Heart left ventricle (tissue), 13 donors: ENCODE results near the gene PHB1.

Experiments used
- CTCF ChIP-seq, 12 donors: fragments of 200-600 bp; sonication (generic) in 4 of 12; IDR thresholded peaks; one replicate each; pipeline versions ENCODE4 v1.5.0 to v1.8.0; 2018 to 2022; ENCODE audit warnings: antibody characterized with exemption in 12 of 12, mild to moderate bottlenecking in 5 of 12
- POLR2A ChIP-seq, 2 donors: fragments of 450-650 bp; IDR thresholded peaks; one replicate each; pipeline ENCODE4 v1.6.1; 2017; ENCODE audit warnings: antibody characterized with exemption in 2 of 2, mild to moderate bottlenecking in 2 of 2, moderate library complexity in 2 of 2
- donor health status: ischemic (EF 13 %, LVEDD 7.1; RV severe dilation, severe dysfunction).
- donor health status: DM: no; HTN: yes; CAD: no.
- donor health status: DM: no; HTN: no; CAD: no.
- donor health status: ischemic (EF 25% LVEDD 6.9; RV normal size, moderate dysfunction).
- donor health status: ischemic (EF 25% LVEDD 5.7; RV mildly dilated, moderate dysfunction).
- donor health status: ischemic (EF 35%, LVEDD 5.7; RV mildly dilated, moderate dysfunction).
- donor health status: nonischemic (EF 11% LVEDD 7.7; RV severe dilation, severe dysfunction).
- donor health status: DM: yes; HTN: yes; CAD: no.
- donor health status: PGD.
- donor health status: ischemic (EF 29% LVEDD 5.4; RV normal size, mild dysfunction).
- donor health status: nonischemic (EF 23%, LVEDD 6.1; RV moderate dilation, normal function).

DNA sequence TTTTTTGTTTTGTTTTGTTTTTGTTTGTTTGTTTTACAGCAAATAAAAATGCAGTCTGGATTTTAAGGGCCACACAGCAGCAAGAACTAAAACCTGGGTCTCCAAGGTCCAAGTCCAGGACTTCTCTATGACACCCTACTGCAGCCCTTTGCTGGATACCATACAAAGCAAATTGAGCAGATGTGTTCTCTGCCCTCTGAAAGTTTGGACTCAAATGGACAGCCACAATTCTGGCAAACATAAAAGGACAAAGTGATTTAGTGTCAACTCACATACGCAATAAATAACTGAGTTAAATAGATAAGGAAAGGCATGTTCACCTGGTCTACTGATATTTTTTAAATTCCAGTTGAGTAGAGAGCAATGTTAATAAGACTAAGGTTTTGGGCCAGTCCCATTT is 44.9 kb downstream of the PHB1 start:
- TF ChIP-seq CTCF (IDR thresholded peaks at IDR 0.05) (no peak), POLR2A (IDR thresholded peaks at IDR 0.05) (no peak)
